GM12892 (cell line): ENCODE measurements around the gene GSTT2.

ENCODE experiments used
- DNase-seq: peaks from one replicate; pipeline ENCODE4 v3.0.0; 2011; ENCODE audit not compliant: insufficient read length
- FAIRE-seq: peaks from 2 replicates; lab custom pipeline; 2011; peaks lifted over from hg19 to GRCh38; lab: Jason Lieb, UNC
- POLR2A ChIP-seq: IDR thresholded peaks from 2 replicates; pipeline ENCODE4 v1.6.1; 2011; ENCODE audit warnings: low read depth, low read length, control low read depth
- POLR2AphosphoS5 ChIP-seq: IDR thresholded peaks from 2 replicates; pipeline ENCODE4 v1.6.1; 2011; ENCODE audit warnings: low read depth, low read length, control low read depth
- TAF1 ChIP-seq: IDR thresholded peaks from 2 replicates; pipeline ENCODE4 v1.6.1; 2011; ENCODE audit warnings: low read depth, mild to moderate bottlenecking, control low read depth, low read length, borderline replicate concordance

Gene GSTT2

GRCh38 chr22:24009227-24010017 is 29.5 kb downstream of the GSTT2 start:
- TF ChIP-seq POLR2AphosphoS5 (no peak), TAF1 (no peak), POLR2A (no peak)
- no peak for DNase-seq
- FAIRE-seq = no peak

- no peak for FAIRE-seq
- no peak for DNase-seq
- TF ChIP-seq TAF1 = no peak
- no peak for TF ChIP-seq POLR2A
- TF ChIP-seq POLR2AphosphoS5 = no peak
Observed at GRCh38 chr22:24010018-24010391, 30.1 kb downstream of the GSTT2 start.

DNA sequence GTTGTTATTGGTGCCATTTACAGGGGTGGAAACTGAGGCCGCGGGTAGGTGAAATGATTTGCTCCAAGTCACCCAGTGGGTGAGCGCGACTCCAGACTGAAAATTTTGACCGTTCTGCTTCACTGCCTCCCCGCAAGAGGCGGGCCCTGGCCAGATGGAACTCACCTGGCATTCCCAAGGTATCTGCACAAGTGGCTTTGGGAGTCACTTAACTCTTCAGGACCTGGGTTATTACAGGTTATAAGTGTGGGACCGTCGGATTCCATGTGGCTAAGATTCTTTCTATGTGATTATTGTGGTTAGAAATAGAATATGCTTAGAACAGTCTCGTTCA is 31.8 kb downstream of the GSTT2 start:
- TF ChIP-seq POLR2A = no peak
- no peak for TF ChIP-seq TAF1
- no peak for TF ChIP-seq POLR2AphosphoS5
- DNase-seq (no peak), FAIRE-seq (no peak)

DNA sequence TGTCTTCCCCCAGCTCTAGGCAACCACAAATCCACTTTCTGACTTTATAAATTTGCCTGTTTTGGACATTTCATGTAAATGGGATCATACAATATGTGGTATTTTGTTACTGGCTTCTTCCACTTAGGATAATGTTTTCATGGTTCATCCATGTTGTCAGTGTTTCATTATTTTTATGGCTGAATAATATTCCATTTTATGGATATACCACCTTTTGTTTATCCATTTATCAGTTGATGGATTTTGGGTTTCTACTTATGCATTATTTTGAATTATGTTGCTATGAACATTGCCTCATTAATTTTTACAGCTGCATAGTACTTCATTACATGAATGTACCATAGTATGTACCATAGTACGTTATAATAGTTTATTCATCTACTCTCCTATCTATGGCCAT is 36.2 kb downstream of the GSTT2 start:
- TF ChIP-seq TAF1 (no peak), POLR2AphosphoS5 (no peak), POLR2A (no peak)
- FAIRE-seq = no peak

DNA sequence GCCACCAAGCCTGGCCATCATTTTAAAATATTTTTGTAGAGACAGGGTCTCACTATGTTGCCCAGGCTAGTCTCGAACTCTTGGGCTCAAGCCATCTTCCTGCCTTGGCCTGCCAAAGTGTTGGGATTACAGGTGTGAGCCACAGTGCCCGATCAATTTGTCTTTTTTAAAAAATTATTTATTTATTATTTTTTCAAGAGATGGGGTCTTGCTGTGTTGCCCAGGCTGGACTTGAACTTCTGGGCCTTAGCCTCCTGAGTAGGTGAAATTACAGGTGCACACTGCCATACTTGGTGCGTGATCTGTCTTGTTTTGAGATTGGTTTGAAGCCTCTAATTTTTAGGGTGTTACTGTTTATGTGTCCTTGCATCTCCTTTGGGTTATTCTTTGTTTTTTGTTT is 41.4 kb downstream of the GSTT2 start:
- FAIRE-seq (no peak), DNase-seq (no peak)
- TF ChIP-seq POLR2AphosphoS5 (no peak), POLR2A (no peak), TAF1 (no peak)

More for the DNA sequence above, 36.2 kb downstream of the GSTT2 start:
- no peak for DNase-seq

GRCh38 chr22:24023204-24023789 is 43.4 kb downstream of the GSTT2 start:
- no peak for FAIRE-seq
- DNase-seq = no peak
- TF ChIP-seq POLR2AphosphoS5 = no peak
- TF ChIP-seq POLR2A = no peak
- TF ChIP-seq TAF1 = no peak

DNA sequence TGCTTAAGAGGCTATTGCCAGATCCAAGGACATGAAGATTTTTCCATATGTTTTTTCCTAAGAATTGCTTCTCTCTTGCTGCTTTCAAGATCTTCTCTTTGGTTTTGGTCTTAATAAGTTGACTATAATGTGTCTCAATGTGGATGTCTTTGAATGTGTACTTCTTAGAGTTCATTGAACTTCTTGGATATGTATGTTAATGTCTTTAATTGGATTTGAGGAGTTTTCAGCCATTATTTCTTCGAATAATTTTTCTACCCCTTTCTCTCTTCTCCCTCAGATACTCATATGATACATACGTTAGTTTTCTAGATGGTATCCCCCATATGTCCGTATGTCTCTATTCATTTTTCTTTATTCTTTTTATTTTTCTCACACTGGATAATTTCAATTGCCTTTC is 44.4 kb downstream of the GSTT2 start:
- FAIRE-seq = peak; percentile 5
- no peak for DNase-seq
- TF ChIP-seq TAF1 = no peak
- no peak for TF ChIP-seq POLR2AphosphoS5
- TF ChIP-seq POLR2A = no peak

DNA sequence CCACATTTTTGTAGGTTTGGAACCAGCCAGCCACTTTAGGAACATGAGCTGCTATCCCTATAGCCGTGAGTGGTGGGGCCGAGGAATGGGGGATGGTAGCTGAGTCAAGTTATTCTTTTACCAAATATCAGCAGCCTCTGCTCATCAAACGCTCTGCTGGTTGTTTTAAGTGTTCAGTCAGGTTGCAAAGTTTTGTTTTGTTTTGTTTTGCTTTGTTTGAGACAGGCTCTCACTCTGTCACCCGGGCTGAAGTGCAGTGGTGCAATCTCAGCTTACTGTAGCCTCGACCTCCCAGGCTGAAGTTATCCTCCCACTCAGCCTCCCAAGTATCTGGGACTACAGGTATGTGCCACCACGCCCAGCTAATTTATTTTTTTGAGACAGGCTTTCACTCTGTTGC is 45.5 kb downstream of the GSTT2 start:
- FAIRE-seq (no peak), DNase-seq (no peak)
- TF ChIP-seq POLR2A (no peak), TAF1 (no peak), POLR2AphosphoS5 (no peak)

DNA sequence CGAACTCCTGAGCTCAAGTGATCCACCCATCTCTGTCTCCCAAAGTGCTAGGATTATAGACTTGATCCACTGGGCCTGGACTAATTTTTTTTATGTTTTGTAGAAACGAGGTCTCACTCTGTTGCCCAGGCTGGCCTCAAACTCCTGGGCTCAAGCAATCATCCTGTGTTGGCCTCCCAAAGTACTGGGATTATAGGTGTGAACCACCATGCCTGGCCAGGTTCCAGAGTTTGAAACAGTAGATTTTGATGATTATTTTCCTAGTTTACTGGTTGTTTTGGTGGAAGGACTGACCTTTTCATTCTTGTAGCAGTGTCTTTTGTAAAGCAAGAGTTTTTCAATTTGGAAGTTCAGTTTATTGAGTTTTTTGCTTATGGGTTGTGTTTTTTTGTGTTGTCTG is 46.1 kb downstream of the GSTT2 start:
- FAIRE-seq (no peak), DNase-seq (no peak)
- TF ChIP-seq TAF1 (no peak), POLR2A (no peak), POLR2AphosphoS5 (no peak)

DNA sequence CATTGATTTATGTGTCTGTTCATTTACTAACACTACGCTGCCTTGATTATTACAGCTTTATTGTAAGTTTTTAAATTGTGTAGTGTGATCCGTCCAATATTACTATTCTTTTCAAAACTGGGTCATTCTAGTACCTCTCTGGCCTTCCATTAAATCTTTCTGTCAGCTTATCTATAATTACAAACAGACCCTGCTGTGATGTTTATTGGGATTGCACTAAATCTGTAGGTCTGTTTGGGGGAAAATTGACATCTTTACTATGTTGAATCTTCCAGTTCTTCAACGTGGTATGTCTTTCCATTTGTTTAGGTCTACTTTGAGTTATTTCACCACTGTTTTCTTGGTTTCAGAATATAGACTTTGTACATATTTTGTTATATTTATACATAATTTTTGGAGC is 46.8 kb downstream of the GSTT2 start:
- TF ChIP-seq TAF1 (no peak), POLR2A (no peak), POLR2AphosphoS5 (no peak)
- DNase-seq (no peak), FAIRE-seq (no peak)

- FAIRE-seq = no peak
- DNase-seq = no peak
- TF ChIP-seq POLR2A (no peak), POLR2AphosphoS5 (no peak), TAF1 (no peak)
Observed at GRCh38 chr22:24027389-24027975, 47.5 kb downstream of the GSTT2 start.

DNA sequence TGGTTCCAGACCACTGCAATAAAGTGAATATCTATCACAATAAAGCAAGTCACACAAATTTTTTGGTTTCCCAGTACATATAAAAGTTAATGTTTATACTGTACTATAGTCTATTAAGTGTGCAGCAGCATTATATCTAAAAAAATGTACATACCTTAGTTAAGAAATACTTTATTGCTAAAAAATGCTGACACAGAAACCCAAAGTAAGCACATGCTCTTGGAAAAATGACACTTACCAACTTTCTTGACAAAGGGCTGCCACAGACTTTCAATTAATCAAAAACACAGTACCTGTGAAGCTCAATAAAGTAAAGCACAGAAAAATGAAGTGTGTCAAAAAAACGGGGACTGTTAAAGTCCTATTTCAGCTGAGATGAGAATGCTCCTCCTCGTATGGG is 48.1 kb downstream of the GSTT2 start:
- FAIRE-seq (no peak), DNase-seq (no peak)
- TF ChIP-seq POLR2AphosphoS5 (no peak), TAF1 (no peak), POLR2A (no peak)

DNA sequence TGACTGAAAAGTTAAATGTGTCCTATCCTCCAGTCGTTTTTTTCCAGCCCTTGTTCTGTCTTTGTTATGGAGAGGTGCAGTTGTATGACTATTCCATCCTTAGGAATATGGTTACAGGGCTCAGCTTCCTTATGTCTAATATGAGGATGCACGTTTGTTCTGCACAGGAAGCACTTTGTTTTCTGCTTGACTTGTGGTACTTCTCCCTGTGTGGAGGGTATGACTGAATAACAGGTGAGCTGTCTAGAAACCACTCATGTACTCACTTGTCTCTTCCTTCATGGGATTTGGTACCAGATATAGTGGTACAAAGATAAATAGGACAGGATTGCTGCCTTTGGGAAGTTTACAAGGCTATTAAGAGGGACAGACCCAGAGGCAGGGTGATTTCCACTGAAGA is 48.6 kb downstream of the GSTT2 start:
- DNase-seq (no peak), FAIRE-seq (peak; percentile 33)
- TF ChIP-seq POLR2A (no peak), TAF1 (no peak), POLR2AphosphoS5 (no peak)
